ENCODE measurements around the gene OTUB1. TPM values are rescaled to one million over a fixed set of nuclear protein-coding genes. Genes with fewer than 3 reads are reported as not detected.

OTUB1 gene
- total and polyA plus RNA-seq, 2 donors (not counting 1 experiment from before 2014, with no cell fraction given), result 78.2 to 119 TPM

GRCh38 chr11:63939397-63939891 lies 46.8 kb upstream of the OTUB1 start:
- Histone ChIP-seq H4K20me1 (ENCODE audit: control insufficient read depth, insufficient read depth, low read length, poor library complexity, severe bottlenecking) (peaks cover 7% of the 10 kb centered on the region), H2AFZ (ENCODE audit: insufficient read depth, low read depth, low read length, poor library complexity, severe bottlenecking) (peak overlapping the region; percentile 74), H3K36me3 (replicated peaks in 1 of 2; ENCODE audit: control extremely low read depth in 1 of 2, control insufficient read depth in 1 of 2, extremely low read depth in 1 of 2, insufficient read depth in 2 of 2, low read length in 1 of 2) (no peaks in the 10 kb centered on the region), H3K9ac (ENCODE audit: low read length) (peak overlapping the region; percentile 82), H3K27me3 (replicated peaks in 1 of 4; ENCODE audit: control extremely low read depth in 1 of 4, control insufficient read depth in 3 of 4, insufficient read depth in 4 of 4, low read length in 3 of 4) (no peaks in the 10 kb centered on the region), H3K27ac (ENCODE audit: low read length in 2 of 2) (peak overlapping the region; percentile 55 to 72), H3K9me3 (ENCODE audit: control extremely low read depth in 1 of 3, control insufficient read depth in 2 of 3, insufficient read depth in 1 of 3, low read length in 2 of 3) (no peaks in the 10 kb centered on the region), H3K4me2 (replicated peaks; ENCODE audit: low read depth, low read length, poor library complexity, severe bottlenecking) (peak overlapping the region; percentile 97), H3K4me1 (ENCODE audit: control insufficient read depth in 2 of 2, insufficient read depth in 2 of 2, low read length in 2 of 2) (peaks cover 27 to 35% of the 10 kb centered on the region in 2 donors), H3K4me3 (ENCODE audit: control extremely low read depth in 1 of 5, extremely low read depth in 1 of 5, insufficient read depth in 1 of 5, low read depth in 2 of 5, low read length in 4 of 5) (peak overlapping the region; percentile 59 to 98 (median 72)), H3K79me2 (ENCODE audit: control insufficient read depth, insufficient read depth, low read length) (peaks cover 40% of the 10 kb centered on the region)
- WGBS (ENCODE audit: insufficient coverage), result 5% methylated on average over 19 of the region's 26 CpGs
- intact Hi-C loops (cut with micrococcal nuclease), result loop anchor here (1.0 to 5.0 kb wide), 4 partner anchors 47 to 372 kb away; partner anchors contain the start of genes OTUB1 and ZFTA
- ChIA-PET CTCF (interaction anchor here (1.1 to 2.5 kb wide), 3 partner anchors 19 to 125 kb away, joined by 3 to 10 read pairs (median 3); partner anchors contain the start of gene MARK2), POLR2A (interaction anchor here (0.6 to 1.1 kb wide), 3 partner anchors 85 to 246 kb away, joined by 3 to 9 read pairs (median 6); partner anchors contain the start of gene MARK2)
- Mint-ChIP-seq H3K27ac (peak overlapping the region; percentile 82), H3K9me3 (ENCODE audit: insufficient read depth) (no peaks in the 10 kb centered on the region), H3K27me3 (no peaks in the 10 kb centered on the region), H3K4me1 (peaks cover 34% of the 10 kb centered on the region), H3K4me3 (peak overlapping the region; percentile 88)
- DNase-seq, result no peak
- no peak for ATAC-seq (ENCODE audit: low read depth)
- no peak for TF ChIP-seq CTCF (IDR thresholded peaks at IDR 0.05)
- TF ChIP-seq EZH2 (IDR thresholded peaks at IDR 0.05; ENCODE audit: borderline replicate concordance, insufficient read depth, low read depth, low read length, poor library complexity, severe bottlenecking), result no peak

GRCh38 chr11:63940786-63941185 lies 45.5 kb upstream of the OTUB1 start:
- Histone ChIP-seq H3K4me2 (replicated peaks; ENCODE audit: low read depth, low read length, poor library complexity, severe bottlenecking) (peak overlapping the region; percentile 97), H3K4me3 (ENCODE audit: control extremely low read depth in 1 of 5, extremely low read depth in 1 of 5, insufficient read depth in 1 of 5, low read depth in 2 of 5, low read length in 4 of 5) (peak overlapping the region in 1 of 5 experiments; percentile 16), H3K27ac (ENCODE audit: low read length in 2 of 2) (peak overlapping the region; percentile 64 to 81), H3K4me1 (ENCODE audit: control insufficient read depth in 2 of 2, insufficient read depth in 2 of 2, low read length in 2 of 2) (peaks cover 27 to 35% of the 10 kb centered on the region in 2 donors), H3K79me2 (ENCODE audit: control insufficient read depth, insufficient read depth, low read length) (peaks cover 53% of the 10 kb centered on the region), H3K36me3 (replicated peaks in 1 of 2; ENCODE audit: control extremely low read depth in 1 of 2, control insufficient read depth in 1 of 2, extremely low read depth in 1 of 2, insufficient read depth in 2 of 2, low read length in 1 of 2) (no peaks in the 10 kb centered on the region), H3K9ac (ENCODE audit: low read length) (peak overlapping the region; percentile 15), H2AFZ (ENCODE audit: insufficient read depth, low read depth, low read length, poor library complexity, severe bottlenecking) (peak overlapping the region; percentile 65), H3K27me3 (replicated peaks in 1 of 4; ENCODE audit: control extremely low read depth in 1 of 4, control insufficient read depth in 3 of 4, insufficient read depth in 4 of 4, low read length in 3 of 4) (no peaks in the 10 kb centered on the region), H4K20me1 (ENCODE audit: control insufficient read depth, insufficient read depth, low read length, poor library complexity, severe bottlenecking) (peaks cover 17% of the 10 kb centered on the region), H3K9me3 (ENCODE audit: control extremely low read depth in 1 of 3, control insufficient read depth in 2 of 3, insufficient read depth in 1 of 3, low read length in 2 of 3) (no peaks in the 10 kb centered on the region)
- Mint-ChIP-seq H3K4me3 (peak overlapping the region; percentile 74), H3K27me3 (no peaks in the 10 kb centered on the region), H3K9me3 (ENCODE audit: insufficient read depth) (no peaks in the 10 kb centered on the region), H3K27ac (peak overlapping the region; percentile 87), H3K4me1 (peaks cover 36% of the 10 kb centered on the region)
- ATAC-seq (ENCODE audit: low read depth) (no peak), DNase-seq (peak; percentile 66)
- intact Hi-C loops (cut with micrococcal nuclease), result no loop called here
- no peak for TF ChIP-seq EZH2 (IDR thresholded peaks at IDR 0.05; ENCODE audit: borderline replicate concordance, insufficient read depth, low read depth, low read length, poor library complexity, severe bottlenecking)
- TF ChIP-seq CTCF (IDR thresholded peaks at IDR 0.05), result no peak
- POLR2A ChIA-PET, result no interaction called here
- CTCF ChIA-PET, result interaction anchor here (11.7 kb wide), 1 partner anchor 104 kb away, joined by 254 read pairs; the partner anchor contains the start of gene MARK2
- 40% methylated on average over 2 of the region's 6 CpGs for WGBS (ENCODE audit: insufficient coverage)
